Endothelial cell of umbilical vein (primary cell): ENCODE data around the gene HDAC7. TPM values are rescaled to one million over a fixed set of nuclear protein-coding genes. Genes with fewer than 3 reads are reported as not detected.

ENCODE experiments used
- BruUV-seq: library from RNA; stranded (reverse); fragments of 400-500 nt; replicated peaks from 2 replicates; lab custom pipeline; 2021; lab: Mats Ljungman, UMichigan
- CTCF ChIA-PET: fragments of 300-600, 350-600 bp; sonication (Branson Sonifier 250); formaldehyde crosslinking; loops from one replicate; lab custom pipeline; 2021; ENCODE audit warnings: antibody characterized with exemption, inconsistent platforms; lab: Charles Lee
- POLR2A ChIA-PET: fragments of 300-600, 350-600 bp; sonication (Branson Sonifier 250); formaldehyde crosslinking; loops from one replicate; lab custom pipeline; 2021; ENCODE audit warnings: antibody characterized with exemption, inconsistent platforms; lab: Charles Lee
- DNase-seq: peaks from one replicate; pipeline ENCODE4 v3.0.0-alpha.2; 2011; ENCODE audit warnings: low read depth, low spot score
- FAIRE-seq: peaks from 2 replicates; lab custom pipeline; 2011; peaks lifted over from hg19 to GRCh38; lab: Jason Lieb, UNC
- H2AFZ ChIP-seq: 2 replicates; pipeline ENCODE4 v1.6.0; 2012; ENCODE audit warnings: low read depth, low read length, control low read depth, inconsistent platforms
- H3K27ac ChIP-seq: 2 replicates; pipeline ENCODE4 v1.5.1; 2011; ENCODE audit warnings: low read depth, mild to moderate bottlenecking, control low read depth, low read length, moderate library complexity; ENCODE audit not compliant: insufficient read depth
- H3K27me3 ChIP-seq, 2 experiments: 2 replicates each; pipeline versions ENCODE4 v1.6.0 to v1.6.1; 2011; ENCODE audit warnings: low read length in 2 of 2, mixed read lengths in 1 of 2; ENCODE audit not compliant: control insufficient read depth in 2 of 2, insufficient read depth in 2 of 2
- H3K36me3 ChIP-seq, 2 experiments: 2 replicates in 1 of 2; 3 replicates in 1 of 2; pipeline ENCODE4 v1.5.1; 2011; ENCODE audit warnings: low read length in 2 of 2, mild to moderate bottlenecking in 1 of 2, moderate library complexity in 1 of 2; ENCODE audit not compliant: control insufficient read depth in 2 of 2, insufficient read depth in 2 of 2; ENCODE audit errors: extremely low read depth in 1 of 2
- H3K4me1 ChIP-seq: 3 replicates; pipeline ENCODE4 v1.5.1; 2011; ENCODE audit warnings: mild to moderate bottlenecking, low read length; ENCODE audit not compliant: control insufficient read depth, insufficient read depth; ENCODE audit errors: extremely low read depth
- H3K4me2 ChIP-seq: 2 replicates; pipeline ENCODE4 v1.6.1; 2011; ENCODE audit warnings: low read length, control low read depth, mixed read lengths; ENCODE audit not compliant: insufficient read depth
- H3K4me3 ChIP-seq, 3 experiments: fragments of 200-600 bp in 1 of 3; sonication (generic), shearing (Covaris generic) in 1 of 3; replicated peaks in 1 of 3; 2 replicates each; pipeline ENCODE4 v1.5.1; 2011 to 2016; ENCODE audit warnings: control low read depth in 3 of 3, low read length in 3 of 3, mild to moderate bottlenecking in 2 of 3, inconsistent platforms in 1 of 3, low read depth in 1 of 3, moderate library complexity in 1 of 3; ENCODE audit not compliant: insufficient read depth in 1 of 3
- H3K79me2 ChIP-seq: 2 replicates; pipeline ENCODE4 v1.6.0; 2012; ENCODE audit warnings: low read length, inconsistent platforms; ENCODE audit not compliant: control insufficient read depth, insufficient read depth
- H3K9ac ChIP-seq: replicated peaks from 2 replicates; pipeline ENCODE3; 2011; ENCODE audit warnings: low read length, control low read depth; ENCODE audit not compliant: insufficient read depth; ENCODE audit errors: extremely low read depth
- H3K9me1 ChIP-seq: replicated peaks from 3 replicates; pipeline ENCODE4 v1.6.0; 2011; ENCODE audit warnings: mild to moderate bottlenecking, low read length; ENCODE audit not compliant: control insufficient read depth, insufficient read depth; ENCODE audit errors: extremely low read depth
- H3K9me3 ChIP-seq: replicated peaks from 2 replicates; pipeline ENCODE4 v1.5.1; 2012; ENCODE audit warnings: low read length, inconsistent platforms; ENCODE audit not compliant: control insufficient read depth, insufficient read depth
- H4K20me1 ChIP-seq: replicated peaks from 2 replicates; pipeline ENCODE3; 2011; ENCODE audit warnings: mild to moderate bottlenecking, low read length; ENCODE audit not compliant: control insufficient read depth, insufficient read depth; ENCODE audit errors: extremely low read depth
- CTCF ChIP-seq, 2 donors: IDR thresholded peaks; 1 replicate in 1 of 2; 2 replicates in 1 of 2; pipeline ENCODE4 v1.5.1; 2011; ENCODE audit warnings: low read length in 2 of 2, mild to moderate bottlenecking in 2 of 2, moderate library complexity in 2 of 2, control low read depth in 1 of 2, inconsistent platforms in 1 of 2, low read depth in 1 of 2; ENCODE audit not compliant: insufficient read depth in 1 of 2; ENCODE audit errors: extremely low read depth in 1 of 2
- EZH2 ChIP-seq: IDR thresholded peaks from 2 replicates; pipeline ENCODE4 v1.6.1; 2012; ENCODE audit warnings: borderline replicate concordance, low read depth, mild to moderate bottlenecking, moderate library complexity, low read length, inconsistent platforms; ENCODE audit not compliant: severe bottlenecking
- FOS ChIP-seq: IDR thresholded peaks from 2 replicates; pipeline ENCODE4 v1.6.1; 2011; ENCODE audit warnings: mild to moderate bottlenecking, low read length, moderate library complexity, borderline replicate concordance; ENCODE audit not compliant: insufficient read depth
- GATA2 ChIP-seq: IDR thresholded peaks from 2 replicates; pipeline ENCODE4 v1.7.0; 2011; ENCODE audit warnings: low read depth, mild to moderate bottlenecking, moderate library complexity, mixed read lengths, low read length; ENCODE audit not compliant: insufficient read length, insufficient read depth
- JUN ChIP-seq: IDR thresholded peaks from 2 replicates; pipeline ENCODE4 v1.6.1; 2011; ENCODE audit warnings: borderline replicate concordance, low read depth; ENCODE audit not compliant: insufficient read length, insufficient read depth
- MAX ChIP-seq: IDR thresholded peaks from 2 replicates; pipeline ENCODE4 v1.6.1; 2011; ENCODE audit not compliant: insufficient read depth, insufficient read length
- MYC ChIP-seq: IDR thresholded peaks from one replicate; pipeline ENCODE4 v1.6.1; 2011; ENCODE audit warnings: mild to moderate bottlenecking, low read depth, low read length
- POLR2A ChIP-seq: IDR thresholded peaks from 2 replicates; pipeline ENCODE4 v1.6.1; 2012; ENCODE audit warnings: low read depth, mild to moderate bottlenecking, control low read depth, low read length
- POLR2AphosphoS5 ChIP-seq: IDR thresholded peaks from 2 replicates; pipeline ENCODE4 v1.6.1; 2012; ENCODE audit warnings: low read depth, mild to moderate bottlenecking, control low read depth, low read length, moderate library complexity; ENCODE audit not compliant: insufficient read depth
- dilution Hi-C: fragments of 300-500 bp; cut with MboI; formaldehyde crosslinking; loops from one replicate; pipeline ENCODE4 v1.15.0; 2019; ENCODE audit warnings: low sequenced_read_pairs; ENCODE audit not compliant: extremely low pct_ligation_motif_present
- intact Hi-C: fragments of 100-400 bp; cut with micrococcal nuclease; formaldehyde crosslinking; loops from one replicate; pipeline ENCODE4 v1.10.0; 2022
- polyA plus RNA-seq, 4 experiments: library from polyadenylated mRNA; depleted of rRNA in 3 of 4; stranded (reverse) in 3 of 4; unstranded in 1 of 4; fragments of >200 nt; gene quantifications; 2 replicates each; pipeline versions ENCODE4 v1.2.1 to v1.2.3, GENCODE V29; 2011 to 2012; ENCODE audit warnings: missing spikeins in 1 of 4
- total RNA-seq: library from RNA; stranded (reverse); gene quantifications from 2 replicates; pipeline ENCODE4 v1.2.3, GENCODE V29; 2021

Gene HDAC7
- total and polyA plus RNA-seq, 2 donors (not counting 3 experiments of a cell fraction or from before 2014, with no cell fraction given): 119 to 249 TPM

DNA sequence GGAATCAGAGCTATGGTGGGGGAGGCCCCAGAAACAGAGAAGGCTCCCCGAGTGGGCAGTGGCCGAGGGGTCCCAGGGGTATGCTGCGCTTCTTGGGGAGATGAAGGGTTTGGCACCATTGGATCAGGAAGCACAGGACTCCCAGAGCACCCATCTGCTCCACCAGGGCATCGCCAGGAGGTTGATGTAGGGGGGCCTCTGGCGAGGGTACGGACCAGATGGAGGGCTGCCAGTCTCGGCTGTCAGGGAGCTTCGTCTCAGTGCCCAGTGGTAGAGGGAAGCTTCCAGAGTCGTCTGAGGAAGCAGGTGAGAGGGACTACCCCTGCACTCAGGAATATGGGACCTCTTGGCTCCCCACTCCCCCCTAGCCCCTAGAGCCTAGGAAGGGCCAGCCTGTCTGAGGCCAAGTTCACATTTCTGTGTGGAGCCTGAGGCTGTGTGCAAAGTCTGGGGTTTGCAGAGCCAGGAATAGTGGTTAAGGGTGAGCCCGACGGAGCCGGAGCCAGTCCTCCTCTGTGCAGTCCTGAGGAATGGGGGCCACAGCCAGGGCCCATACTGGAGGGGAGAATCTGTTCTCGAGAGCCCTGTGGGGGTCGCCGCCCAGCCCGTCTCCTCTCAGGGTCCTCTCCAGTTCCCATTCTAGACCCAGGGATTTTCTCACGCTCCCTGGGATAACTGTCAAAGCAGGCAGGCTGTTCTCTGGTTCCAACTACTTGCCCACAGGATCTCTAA lies 36.5 kb downstream of the HDAC7 start:
- Histone ChIP-seq H3K4me3 (no peak overlapping the region), H4K20me1 (no peaks in the 10 kb centered on the region), H3K27ac (no peak overlapping the region), H3K4me1 (peaks cover 13% of the 10 kb centered on the region), H3K9me3 (no peaks in the 10 kb centered on the region), H3K36me3 (peaks cover 30 to 55% of the 10 kb centered on the region in 2 experiments), H3K9ac (no peak overlapping the region), H2AFZ (no peak overlapping the region), H3K9me1 (no peaks in the 10 kb centered on the region), H3K27me3 (no peaks in the 10 kb centered on the region), H3K79me2 (no peaks in the 10 kb centered on the region), H3K4me2 (no peak overlapping the region)
- FAIRE-seq: no peak
- CTCF ChIA-PET: interaction anchor here (7.4 to 10.4 kb wide), 3 partner anchors 40 to 70 kb away, joined by 55 to 244 read pairs (median 133); no protein-coding TSS in a partner anchor
- dilution Hi-C loops (no loop called here), intact Hi-C loops (loop anchor here (5.0 kb wide), 1 partner anchor 34 kb away; the partner anchor contains the start of gene HDAC7)
- TSS peak; percentile 32 for BruUV-seq
- no peak for DNase-seq
- POLR2A ChIA-PET: interaction anchor here (1.5 kb wide), 1 partner anchor 55 kb away, joined by 8 read pairs; no protein-coding TSS in a partner anchor
- TF ChIP-seq MYC (no peak), JUN (no peak), POLR2A (no peak), MAX (no peak), GATA2 (no peak), CTCF (IDR thresholded peaks at IDR 0.05; ENCODE audit: extremely low read depth in 1 of 2, insufficient read depth in 1 of 2, low read depth in 1 of 2, low read length in 2 of 2) (no peak), FOS (no peak), POLR2AphosphoS5 (no peak), EZH2 (no peak)
